Tibial artery (tissue), 4 donors: Measurements from ENCODE around the gene POLD3.
A peak's percentile ranks its signal among the peaks of the same experiment; 100 is the strongest.

Source experiments
- DNase-seq, 2 donors: peaks; one replicate each; pipeline ENCODE4 v3.0.0-alpha.2; 2019
- H3K27ac ChIP-seq, 2 donors: fragments of 200-600 bp; sonication (generic) in 1 of 2; 1 replicate in 1 of 2; 2 replicates in 1 of 2; pipeline ENCODE4 v1.5.1; 2018 to 2019; ENCODE audit warnings: mild to moderate bottlenecking in 1 of 2
- H3K27me3 ChIP-seq, 2 donors: fragments of 200-600 bp; sonication (generic) in 1 of 2; one replicate each; pipeline versions ENCODE4 v1.5.1 to v1.6.0; 2016 to 2019
- H3K36me3 ChIP-seq, 3 donors: fragments of 200-600 bp; sonication (generic) in 2 of 3; one replicate each; pipeline ENCODE4 v1.5.1; 2016 to 2019; ENCODE audit warnings: mild to moderate bottlenecking in 2 of 3
- H3K4me1 ChIP-seq, 4 donors: fragments of 200-600 bp; sonication (generic) in 2 of 4; 1 replicate in 3 of 4; 2 replicates in 1 of 4; pipeline ENCODE4 v1.5.1; 2016 to 2019
- H3K4me3 ChIP-seq, 2 donors: fragments of 200-600 bp; sonication (generic) in 1 of 2; 1 replicate in 1 of 2; 2 replicates in 1 of 2; pipeline ENCODE4 v1.5.1; 2018 to 2019; ENCODE audit warnings: mild to moderate bottlenecking in 2 of 2
- H3K9me3 ChIP-seq, 3 donors: fragments of 200-600 bp; sonication (generic) in 1 of 3; one replicate each; pipeline ENCODE4 v1.5.1; 2016 to 2019
- intact Hi-C: fragments of 100-400 bp; cut with DNase I; formaldehyde crosslinking; loops from one replicate; pipeline ENCODE4 v1.15.0; 2023; ENCODE audit warnings: low total_unique reads
- TF ChIP-seq, protein P1 (sequence below), 2 experiments: fragments of 200-600 bp in 1 of 2; fragments of 450-650 bp in 1 of 2; IDR thresholded peaks; one replicate each; pipeline ENCODE4 v1.5.1; 2017 to 2019; ENCODE audit warnings: antibody characterized with exemption in 2 of 2, mild to moderate bottlenecking in 1 of 2, moderate library complexity in 1 of 2

The POLD3 gene

DNA sequence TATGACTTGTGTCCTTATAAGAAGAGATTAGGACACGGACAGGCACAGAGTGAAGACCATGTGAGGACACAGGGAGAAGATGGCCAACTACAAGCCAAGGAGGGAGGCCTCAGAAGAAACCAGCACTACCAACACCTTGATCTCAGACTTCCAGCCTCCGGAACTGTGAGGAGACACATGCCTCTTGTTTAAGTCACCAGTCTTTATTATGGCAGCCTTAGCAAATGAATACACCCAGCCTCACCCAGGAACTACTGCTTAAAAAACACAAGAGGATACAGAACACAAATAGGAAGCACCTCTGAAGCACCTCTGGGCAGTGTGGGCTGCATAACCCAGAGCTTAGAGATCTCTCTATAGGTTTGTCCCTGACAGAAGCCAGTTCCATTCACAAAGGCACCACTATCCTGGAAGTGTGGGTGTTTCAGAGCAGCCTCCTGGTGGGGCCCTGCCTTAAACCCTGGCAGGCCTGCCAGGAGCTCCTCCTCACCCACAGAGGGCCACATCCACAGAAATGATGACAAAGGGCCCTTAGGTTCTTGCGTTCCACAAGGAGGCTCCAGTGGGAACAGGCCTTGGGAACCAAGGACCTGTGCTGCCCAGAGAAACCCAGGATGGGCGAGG lies 80.1 kb downstream of the POLD3 start:
- TF ChIP-seq, protein P1, sequence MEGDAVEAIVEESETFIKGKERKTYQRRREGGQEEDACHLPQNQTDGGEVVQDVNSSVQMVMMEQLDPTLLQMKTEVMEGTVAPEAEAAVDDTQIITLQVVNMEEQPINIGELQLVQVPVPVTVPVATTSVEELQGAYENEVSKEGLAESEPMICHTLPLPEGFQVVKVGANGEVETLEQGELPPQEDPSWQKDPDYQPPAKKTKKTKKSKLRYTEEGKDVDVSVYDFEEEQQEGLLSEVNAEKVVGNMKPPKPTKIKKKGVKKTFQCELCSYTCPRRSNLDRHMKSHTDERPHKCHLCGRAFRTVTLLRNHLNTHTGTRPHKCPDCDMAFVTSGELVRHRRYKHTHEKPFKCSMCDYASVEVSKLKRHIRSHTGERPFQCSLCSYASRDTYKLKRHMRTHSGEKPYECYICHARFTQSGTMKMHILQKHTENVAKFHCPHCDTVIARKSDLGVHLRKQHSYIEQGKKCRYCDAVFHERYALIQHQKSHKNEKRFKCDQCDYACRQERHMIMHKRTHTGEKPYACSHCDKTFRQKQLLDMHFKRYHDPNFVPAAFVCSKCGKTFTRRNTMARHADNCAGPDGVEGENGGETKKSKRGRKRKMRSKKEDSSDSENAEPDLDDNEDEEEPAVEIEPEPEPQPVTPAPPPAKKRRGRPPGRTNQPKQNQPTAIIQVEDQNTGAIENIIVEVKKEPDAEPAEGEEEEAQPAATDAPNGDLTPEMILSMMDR (IDR thresholded peaks at IDR 0.05): no peak
- H3K27me3 ChIP-seq: no peaks in the 10 kb centered on the region
- peak overlapping the region; percentile 84 to 88 for H3K27ac ChIP-seq
- peaks cover 0 to 30% (median 22%) of the 10 kb centered on the region in 4 donors for H3K4me1 ChIP-seq
- intact Hi-C loops: no loop called here
- DNase-seq: no peak
- H3K4me3 ChIP-seq: no peak overlapping the region
- H3K9me3 ChIP-seq: no peaks in the 10 kb centered on the region
- H3K36me3 ChIP-seq: no peaks in the 10 kb centered on the region

DNA sequence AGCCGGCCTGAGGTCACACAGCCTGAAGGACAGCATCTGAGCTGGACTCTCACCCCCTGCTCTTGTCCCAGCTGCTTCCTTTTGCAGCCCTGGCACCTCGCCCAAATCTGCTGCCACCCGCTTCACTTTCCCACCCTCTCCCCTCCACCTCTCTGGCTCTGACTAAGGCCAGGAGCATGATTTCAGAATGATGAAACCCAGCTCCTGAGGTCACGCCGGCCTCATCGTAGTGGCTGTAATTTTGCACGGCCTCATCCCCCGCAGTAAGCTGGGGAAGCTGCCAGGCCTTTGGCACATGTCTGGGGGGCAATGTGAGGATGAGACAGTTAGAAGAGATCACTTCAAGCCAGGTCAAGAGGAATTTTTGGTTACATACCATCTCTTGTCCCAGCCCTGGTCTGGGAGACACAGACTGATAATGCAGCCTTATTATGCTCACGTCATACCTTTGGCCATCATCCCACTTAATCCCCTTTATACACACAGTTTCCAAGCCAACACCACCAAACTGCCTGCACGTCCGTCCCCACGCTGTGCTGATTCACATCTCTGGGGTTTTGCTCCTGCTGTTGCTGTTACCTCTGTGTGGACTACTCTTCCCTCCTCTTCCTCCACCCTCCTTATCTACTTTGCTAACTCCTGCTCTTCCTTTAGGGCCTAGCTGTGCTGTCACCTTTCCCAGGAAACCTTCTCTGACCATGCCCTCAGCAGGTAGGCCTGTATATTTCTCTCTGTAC lies 80.7 kb downstream of the POLD3 start:
- H3K27ac ChIP-seq: peak overlapping the region; percentile 84 to 88
- peaks cover 0 to 30% (median 22%) of the 10 kb centered on the region in 4 donors for H3K4me1 ChIP-seq
- H3K4me3 ChIP-seq: no peak overlapping the region
- no peaks in the 10 kb centered on the region for H3K27me3 ChIP-seq
- no peaks in the 10 kb centered on the region for H3K9me3 ChIP-seq
- TF ChIP-seq, protein P1 (IDR thresholded peaks at IDR 0.05): no peak
- DNase-seq: peak; percentile 61 to 94
- intact Hi-C loops: no loop called here
- no peaks in the 10 kb centered on the region for H3K36me3 ChIP-seq

DNA sequence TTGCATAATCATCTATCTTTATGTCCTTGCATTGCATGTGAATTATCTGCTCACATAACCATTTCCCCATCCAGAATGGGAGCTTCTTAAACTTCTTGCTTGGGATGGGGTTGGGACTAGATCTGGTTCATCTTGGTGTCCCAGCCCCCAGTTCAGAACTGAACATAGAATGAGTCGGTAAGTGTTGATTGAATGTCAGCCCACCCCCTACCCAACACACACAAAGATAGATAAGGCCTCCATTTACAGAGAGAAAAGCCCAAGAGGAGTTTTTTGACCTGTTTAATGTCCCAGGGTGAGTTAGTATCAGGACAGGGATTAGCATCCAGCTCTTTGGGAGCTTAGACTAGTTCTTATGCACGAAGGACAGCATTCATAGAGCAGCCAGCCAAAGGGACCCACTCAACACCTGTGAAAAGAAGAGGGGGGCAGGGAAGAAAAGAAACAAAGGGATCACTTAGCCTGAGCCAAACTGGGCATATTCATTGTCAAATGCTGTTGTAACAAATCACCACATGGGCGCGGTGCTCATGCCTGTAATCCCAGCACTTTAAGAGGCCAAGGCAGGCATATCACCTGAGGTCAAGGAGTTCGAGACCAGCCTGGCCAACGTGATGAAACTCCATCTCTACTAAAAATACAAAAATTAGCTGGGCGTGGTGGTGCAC lies 81.4 kb downstream of the POLD3 start:
- Histone ChIP-seq H3K4me1 (peaks cover 0 to 30% (median 22%) of the 10 kb centered on the region in 4 donors), H3K27me3 (no peaks in the 10 kb centered on the region), H3K36me3 (no peaks in the 10 kb centered on the region), H3K4me3 (no peak overlapping the region), H3K9me3 (no peaks in the 10 kb centered on the region), H3K27ac (peak overlapping the region; percentile 84 to 88)
- no peak for DNase-seq
- TF ChIP-seq, protein P1 (IDR thresholded peaks at IDR 0.05): no peak
- intact Hi-C loops: no loop called here

DNA sequence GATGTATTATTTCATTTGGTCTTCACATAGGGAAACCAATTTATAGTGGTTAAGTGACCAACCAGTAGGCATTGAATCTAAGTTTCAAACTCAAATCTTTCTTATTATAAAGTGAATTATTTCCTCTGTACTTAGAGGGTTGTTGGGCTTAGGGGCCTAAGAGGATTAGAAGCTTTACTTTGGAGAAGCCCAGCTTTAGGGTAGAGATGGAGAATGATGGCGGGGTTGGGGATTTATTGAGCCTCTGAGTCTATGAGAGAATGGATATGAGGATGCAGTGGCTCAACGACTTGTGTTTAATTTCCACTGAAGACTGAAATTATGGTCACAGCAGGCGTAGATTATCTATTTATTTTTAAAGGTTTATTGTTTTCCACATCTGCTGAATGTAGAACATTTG lies 83.4 kb downstream of the POLD3 start:
- Histone ChIP-seq H3K36me3 (no peaks in the 10 kb centered on the region), H3K27me3 (no peaks in the 10 kb centered on the region), H3K4me1 (peaks cover 0 to 30% (median 22%) of the 10 kb centered on the region in 4 donors), H3K4me3 (no peak overlapping the region), H3K27ac (peak overlapping the region in 1 of 2 donors; percentile 42), H3K9me3 (no peaks in the 10 kb centered on the region)
- TF ChIP-seq, protein P1 (IDR thresholded peaks at IDR 0.05): no peak
- intact Hi-C loops: no loop called here
- DNase-seq: no peak

DNA sequence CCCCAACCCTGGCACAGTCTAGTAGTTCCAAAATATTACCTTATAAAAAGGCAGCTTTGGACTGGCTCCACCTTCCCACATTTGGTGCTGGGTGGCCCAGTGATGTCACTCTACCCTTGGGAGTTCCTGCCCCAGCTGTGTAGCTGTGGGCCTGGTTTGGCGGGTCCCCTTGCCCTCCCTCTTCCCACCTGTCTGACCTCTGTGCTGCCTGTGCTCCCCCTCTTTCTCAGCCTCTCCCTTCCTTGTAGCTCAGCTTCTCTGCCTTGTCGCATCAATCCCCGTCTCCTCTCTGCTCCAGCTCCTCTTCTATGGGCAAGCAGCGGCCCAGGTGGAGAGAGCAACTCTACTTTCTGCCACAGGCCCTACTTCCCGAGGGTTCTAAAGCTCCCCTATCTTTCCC lies 84.2 kb downstream of the POLD3 start:
- no peaks in the 10 kb centered on the region for H3K27me3 ChIP-seq
- intact Hi-C loops: no loop called here
- peak in 1 of 2 donors; percentile 60 for DNase-seq
- no peaks in the 10 kb centered on the region for H3K9me3 ChIP-seq
- H3K4me3 ChIP-seq: no peak overlapping the region
- H3K27ac ChIP-seq: peak overlapping the region; percentile 22 to 42
- no peaks in the 10 kb centered on the region for H3K36me3 ChIP-seq
- TF ChIP-seq, protein P1 (IDR thresholded peaks at IDR 0.05): no peak
- peaks cover 0 to 31% (median 25%) of the 10 kb centered on the region in 4 donors for H3K4me1 ChIP-seq
